Endothelial cell of umbilical vein (primary cell): ENCODE results near the gene MOCOS.

Experiments used
- CTCF ChIP-seq, 2 donors: IDR thresholded peaks; 1 replicate in 1 of 2; 2 replicates in 1 of 2; pipeline ENCODE4 v1.5.1; 2011; ENCODE audit warnings: low read length in 2 of 2, mild to moderate bottlenecking in 2 of 2, moderate library complexity in 2 of 2, control low read depth in 1 of 2, inconsistent platforms in 1 of 2, low read depth in 1 of 2; ENCODE audit not compliant: insufficient read depth in 1 of 2; ENCODE audit errors: extremely low read depth in 1 of 2
- EZH2 ChIP-seq: IDR thresholded peaks from 2 replicates; pipeline ENCODE4 v1.6.1; 2012; ENCODE audit warnings: borderline replicate concordance, low read depth, mild to moderate bottlenecking, moderate library complexity, low read length, inconsistent platforms; ENCODE audit not compliant: severe bottlenecking
- JUN ChIP-seq: IDR thresholded peaks from 2 replicates; pipeline ENCODE4 v1.6.1; 2011; ENCODE audit warnings: borderline replicate concordance, low read depth; ENCODE audit not compliant: insufficient read length, insufficient read depth
- MAX ChIP-seq: IDR thresholded peaks from 2 replicates; pipeline ENCODE4 v1.6.1; 2011; ENCODE audit not compliant: insufficient read depth, insufficient read length
- POLR2A ChIP-seq: IDR thresholded peaks from 2 replicates; pipeline ENCODE4 v1.6.1; 2012; ENCODE audit warnings: low read depth, mild to moderate bottlenecking, control low read depth, low read length
- POLR2AphosphoS5 ChIP-seq: IDR thresholded peaks from 2 replicates; pipeline ENCODE4 v1.6.1; 2012; ENCODE audit warnings: low read depth, mild to moderate bottlenecking, control low read depth, low read length, moderate library complexity; ENCODE audit not compliant: insufficient read depth

GRCh38 chr18:36152781-36153180 is 34.5 kb upstream of the MOCOS start:
- no peak for TF ChIP-seq POLR2A
- TF ChIP-seq CTCF (IDR thresholded peaks at IDR 0.05; ENCODE audit: extremely low read depth in 1 of 2, insufficient read depth in 1 of 2, low read depth in 1 of 2, low read length in 2 of 2): no peak
- no peak for TF ChIP-seq POLR2AphosphoS5
- no peak for TF ChIP-seq MAX
- TF ChIP-seq JUN: no peak
- no peak for TF ChIP-seq EZH2
